GM18502 (cell line): ENCODE data around the gene BLOC1S3.

Source experiments
- ATAC-seq: cut with Tn5 transposase; IDR thresholded peaks from one replicate; pipeline ENCODE4 v1.9.1; 2021; ENCODE audit warnings: mild to moderate bottlenecking; ENCODE audit not compliant: unreplicated experiment, poor library complexity

Gene BLOC1S3

GRCh38 chr19:45179072-45179891 is 698 bp downstream of the BLOC1S3 start:
- ATAC-seq, result no peak

- no peak for ATAC-seq
Observed at GRCh38 chr19:45179892-45180370, 1.3 kb downstream of the BLOC1S3 start.

- no peak for ATAC-seq
Observed at GRCh38 chr19:45180936-45181335, 2.4 kb downstream of the BLOC1S3 start.

- no peak for ATAC-seq
Observed at GRCh38 chr19:45182758-45183157, 4.2 kb downstream of the BLOC1S3 start.

- no peak for ATAC-seq
Observed at GRCh38 chr19:45184115-45184514, 5.5 kb downstream of the BLOC1S3 start.

- no peak for ATAC-seq
Observed at GRCh38 chr19:45186509-45187334, 8.1 kb downstream of the BLOC1S3 start.

- ATAC-seq, result no peak
Observed at GRCh38 chr19:45187421-45188100, 9.0 kb downstream of the BLOC1S3 start.

- no peak for ATAC-seq
Observed at GRCh38 chr19:45189971-45190370, 11.4 kb downstream of the BLOC1S3 start.

- ATAC-seq, result no peak
Observed at GRCh38 chr19:45191375-45191774, 12.8 kb downstream of the BLOC1S3 start.

GRCh38 chr19:45195764-45196163 is 17.2 kb downstream of the BLOC1S3 start:
- ATAC-seq, result no peak

GRCh38 chr19:45200568-45200967 is 22.0 kb downstream of the BLOC1S3 start:
- no peak for ATAC-seq

- ATAC-seq, result no peak
Observed at GRCh38 chr19:45202637-45203036, 24.1 kb downstream of the BLOC1S3 start.

- ATAC-seq, result no peak
Observed at GRCh38 chr19:45205810-45206209, 27.2 kb downstream of the BLOC1S3 start.

- ATAC-seq, result no peak
Observed at GRCh38 chr19:45206328-45206727, 27.7 kb downstream of the BLOC1S3 start.

GRCh38 chr19:45211751-45212381 is 33.3 kb downstream of the BLOC1S3 start:
- no peak for ATAC-seq

GRCh38 chr19:45213031-45213430 is 34.4 kb downstream of the BLOC1S3 start:
- ATAC-seq, result no peak

GRCh38 chr19:45215391-45216191 is 37.0 kb downstream of the BLOC1S3 start:
- ATAC-seq, result no peak

GRCh38 chr19:45216667-45217066 is 38.1 kb downstream of the BLOC1S3 start:
- ATAC-seq, result no peak

GRCh38 chr19:45217193-45217956 is 38.8 kb downstream of the BLOC1S3 start:
- no peak for ATAC-seq
